Gastrocnemius medialis (tissue), 4 donors: Measurements from ENCODE around the gene ZNF816.

Experiments
- CTCF ChIP-seq, 5 experiments: fragments of 450-650 bp in 3 of 5; fragments of 200-600 bp in 2 of 5; sonication (generic) in 2 of 5; IDR thresholded peaks in 4 of 5; conservative IDR thresholded peaks in 1 of 5; 1 replicate in 4 of 5; 2 replicates in 1 of 5; pipeline ENCODE4 v1.5.1; 2016 to 2019; ENCODE audit warnings: antibody characterized with exemption in 5 of 5, mild to moderate bottlenecking in 3 of 5, moderate library complexity in 3 of 5
- POLR2A ChIP-seq, 2 donors: fragments of 450-650 bp; IDR thresholded peaks; one replicate each; pipeline ENCODE4 v1.6.1; 2017; ENCODE audit warnings: antibody characterized with exemption in 2 of 2, mild to moderate bottlenecking in 2 of 2, moderate library complexity in 2 of 2

- TF ChIP-seq CTCF (IDR thresholded peaks at IDR 0.05 in 4 of 5, conservative IDR thresholded peaks at IDR 0.05 in 1 of 5) (no peak), POLR2A (IDR thresholded peaks at IDR 0.05) (no peak)
Measured at GRCh38 chr19:53002479-53002878, 39.8 kb upstream of the ZNF816 start.
